ENCODE measurements around the gene RALGAPB.
A peak's percentile ranks its signal among the peaks of the same experiment; 100 is the strongest.
"Not testable (repeated sequence)": the region's sequence is repeated elsewhere in the genome, so short reads cannot be mapped to it uniquely, and the experiment has no call there.

Gene RALGAPB

GRCh38 chr20:38454556-38455473, 17.8 kb upstream of the RALGAPB start:
- no peak for TF ChIP-seq CTCF (IDR thresholded peaks at IDR 0.05; ENCODE audit: control insufficient read depth, extremely low read depth, insufficient read depth)
- H3K4me3 ChIP-seq (ENCODE audit: low read depth, low read length): no peak overlapping the region
- DNase-seq (ENCODE audit: low read depth): no peak

GRCh38 chr20:38458314-38458713, 14.3 kb upstream of the RALGAPB start:
- no peak for TF ChIP-seq CTCF (IDR thresholded peaks at IDR 0.05; ENCODE audit: control insufficient read depth, extremely low read depth, insufficient read depth)
- no peak for DNase-seq (ENCODE audit: low read depth)

GRCh38 chr20:38460040-38460623, 12.5 kb upstream of the RALGAPB start:
- TF ChIP-seq CTCF (IDR thresholded peaks at IDR 0.05; ENCODE audit: control insufficient read depth, extremely low read depth, insufficient read depth): no peak
- peak; percentile 74 for DNase-seq (ENCODE audit: low read depth)
- no peak overlapping the region for H3K4me3 ChIP-seq (ENCODE audit: low read depth, low read length)

More at GRCh38 chr20:38458314-38458713, 14.3 kb upstream of the RALGAPB start:
- no peak overlapping the region for H3K4me3 ChIP-seq (ENCODE audit: low read depth, low read length)

GRCh38 chr20:38460631-38461030, 12.0 kb upstream of the RALGAPB start:
- H3K4me3 ChIP-seq (ENCODE audit: low read depth, low read length); DNase-seq (ENCODE audit: low read depth): not testable (repeated sequence)

- not testable (repeated sequence) for DNase-seq (ENCODE audit: low read depth)
Observed at GRCh38 chr20:38461167-38461566, 11.5 kb upstream of the RALGAPB start.

GRCh38 chr20:38461569-38461968, 11.1 kb upstream of the RALGAPB start:
- not testable (repeated sequence) for H3K4me3 ChIP-seq (ENCODE audit: low read depth, low read length); DNase-seq (ENCODE audit: low read depth)

More at GRCh38 chr20:38461167-38461566, 11.5 kb upstream of the RALGAPB start:
- not testable (repeated sequence) for H3K4me3 ChIP-seq (ENCODE audit: low read depth, low read length)

- no peak for TF ChIP-seq CTCF (IDR thresholded peaks at IDR 0.05; ENCODE audit: control insufficient read depth, extremely low read depth, insufficient read depth)
- no peak overlapping the region for H3K4me3 ChIP-seq (ENCODE audit: low read depth, low read length)
- no peak for DNase-seq (ENCODE audit: low read depth)
Observed at GRCh38 chr20:38466171-38466570, 6.5 kb upstream of the RALGAPB start.

- no peak for TF ChIP-seq CTCF (IDR thresholded peaks at IDR 0.05; ENCODE audit: control insufficient read depth, extremely low read depth, insufficient read depth)
- H3K4me3 ChIP-seq (ENCODE audit: low read depth, low read length): no peak overlapping the region
- no peak for DNase-seq (ENCODE audit: low read depth)
Observed at GRCh38 chr20:38466983-38467382, 5.7 kb upstream of the RALGAPB start.
